H54 (cell line): Measurements from ENCODE around the gene ZBTB20.

Experiments used
- DNase-seq: peaks from one replicate; pipeline ENCODE4 v3.0.0; 2011; ENCODE audit warnings: low spot score, mixed read lengths; ENCODE audit not compliant: insufficient read length
- FAIRE-seq: peaks from 3 replicates; lab custom pipeline; 2011; peaks lifted over from hg19 to GRCh38; lab: Jason Lieb, UNC
- POLR2A ChIP-seq: IDR thresholded peaks from 2 replicates; pipeline ENCODE4 v1.6.1; 2011; ENCODE audit warnings: low read depth, mild to moderate bottlenecking, low read length

ZBTB20 gene

DNA sequence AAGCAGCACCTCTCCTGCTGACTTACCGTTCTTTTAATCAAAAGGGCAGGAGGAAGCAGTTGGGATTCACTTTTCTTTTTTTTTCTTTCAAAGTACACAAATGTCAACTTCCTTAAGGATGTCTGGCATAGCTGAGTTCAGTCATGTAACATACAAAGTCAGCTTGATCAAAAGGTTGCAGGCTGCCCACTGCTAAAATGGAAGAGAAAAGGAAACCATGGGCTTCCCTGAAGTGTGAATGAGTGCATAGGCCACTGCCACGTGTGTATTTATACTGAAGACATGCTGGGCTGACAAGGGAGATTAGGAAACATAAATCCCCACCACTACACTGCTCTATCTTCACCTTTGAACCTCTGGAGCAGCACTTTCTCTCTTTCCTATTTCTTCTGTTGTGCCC is 540.8 kb downstream of the ZBTB20 start:
- no peak for DNase-seq
- no peak for FAIRE-seq
- no peak for TF ChIP-seq POLR2A

DNA sequence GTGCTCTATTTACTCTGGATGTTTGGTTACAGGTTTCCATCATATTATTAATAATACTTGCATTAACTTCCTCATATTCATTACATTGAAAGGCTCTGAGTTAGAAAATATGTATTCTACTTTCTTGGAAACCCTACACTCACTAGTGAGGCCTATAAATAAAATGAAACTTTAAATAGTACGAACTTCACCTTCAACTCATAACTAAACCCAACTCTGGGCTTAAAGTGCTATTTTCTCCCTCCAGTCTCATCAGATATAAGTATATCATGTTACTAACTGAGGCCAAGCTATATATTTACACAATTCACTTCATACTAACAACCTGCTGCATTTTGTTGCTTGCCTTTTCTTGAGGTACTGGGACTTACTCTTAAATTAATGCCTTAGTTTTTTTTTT is 546.5 kb downstream of the ZBTB20 start:
- no peak for DNase-seq
- TF ChIP-seq POLR2A: no peak
- no peak for FAIRE-seq

DNA sequence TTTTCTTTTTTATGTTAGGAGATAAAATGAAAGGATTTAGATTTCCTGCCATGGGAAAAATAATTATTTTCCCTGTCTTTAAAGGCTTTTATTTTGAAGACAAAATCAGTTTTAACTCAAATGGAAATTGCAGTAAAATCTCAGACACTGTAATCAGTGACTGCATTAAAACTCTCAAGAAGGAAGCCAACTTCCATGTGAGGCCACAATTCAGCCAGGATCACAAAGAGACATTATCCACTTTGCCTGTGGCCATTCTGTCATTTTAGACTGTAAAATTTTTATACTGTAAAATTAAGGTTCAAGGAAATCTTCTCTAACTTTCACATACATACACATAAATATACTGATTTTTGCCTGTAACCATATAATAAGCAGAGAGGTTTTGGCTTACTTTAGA is 549.2 kb downstream of the ZBTB20 start:
- DNase-seq: no peak
- no peak for TF ChIP-seq POLR2A
- FAIRE-seq: peak; percentile 27

DNA sequence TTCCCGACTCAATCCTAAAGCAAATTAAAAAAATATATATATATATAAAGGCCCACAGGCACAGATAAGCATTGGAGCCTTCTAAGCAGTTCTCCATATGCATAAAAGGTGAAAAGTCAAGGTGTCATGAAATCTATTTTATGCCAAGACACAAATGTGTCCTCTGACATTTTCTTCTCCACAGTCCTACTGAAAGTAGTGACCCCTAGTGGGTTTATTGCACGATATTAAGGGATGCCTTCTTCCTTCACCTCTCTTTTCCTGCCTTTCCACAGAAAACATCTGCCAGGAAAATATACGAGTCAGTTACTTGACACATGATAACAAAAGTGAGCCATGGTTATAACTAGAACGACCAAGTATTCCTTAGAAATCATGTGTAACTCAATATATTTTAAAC is 550.1 kb downstream of the ZBTB20 start:
- DNase-seq (no peak), FAIRE-seq (peak; percentile 71)
- no peak for TF ChIP-seq POLR2A

DNA sequence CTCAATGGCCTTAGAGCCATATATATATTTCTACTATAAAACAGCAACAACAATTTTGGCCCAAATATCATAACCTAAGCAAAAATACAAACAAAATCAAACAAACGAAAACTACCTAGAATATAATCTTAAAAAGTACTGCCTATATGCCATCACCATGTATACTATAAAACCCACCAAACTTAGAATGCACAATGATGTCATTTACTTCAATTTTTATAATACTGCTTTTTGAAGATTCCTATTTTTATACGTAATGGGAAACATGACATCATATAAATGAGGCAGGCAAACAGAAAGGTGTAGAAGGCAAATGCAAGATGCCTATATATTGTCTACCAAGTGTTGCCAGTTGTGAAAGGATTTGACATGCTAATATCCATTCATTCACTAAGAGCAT is 550.9 kb downstream of the ZBTB20 start:
- TF ChIP-seq POLR2A: no peak
- no peak for DNase-seq
- FAIRE-seq: no peak

DNA sequence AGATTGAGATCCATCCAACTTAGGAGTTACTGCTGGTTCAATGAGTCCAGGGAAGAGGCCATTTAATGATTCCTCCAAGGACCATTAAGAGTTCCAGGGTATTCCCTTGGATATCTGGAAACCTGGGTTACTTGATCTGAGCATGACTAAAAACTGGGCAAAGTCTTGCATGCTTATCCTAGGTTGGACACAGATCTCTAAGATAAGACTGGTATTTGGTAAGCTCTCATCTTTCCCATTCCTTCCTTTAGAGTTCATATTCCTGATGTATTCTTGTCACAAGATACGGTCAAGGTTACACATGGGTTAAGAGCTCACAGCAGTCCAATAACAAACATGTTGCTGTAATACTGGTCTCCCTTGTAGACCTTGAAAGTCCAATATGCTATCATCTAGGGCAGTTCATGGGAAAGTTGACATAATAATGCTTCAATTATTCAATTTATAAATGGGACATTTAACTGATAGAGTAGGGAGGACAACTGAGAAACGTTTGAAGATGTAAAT is 551.5 kb downstream of the ZBTB20 start:
- TF ChIP-seq POLR2A: no peak
- DNase-seq: no peak
- FAIRE-seq: no peak

DNA sequence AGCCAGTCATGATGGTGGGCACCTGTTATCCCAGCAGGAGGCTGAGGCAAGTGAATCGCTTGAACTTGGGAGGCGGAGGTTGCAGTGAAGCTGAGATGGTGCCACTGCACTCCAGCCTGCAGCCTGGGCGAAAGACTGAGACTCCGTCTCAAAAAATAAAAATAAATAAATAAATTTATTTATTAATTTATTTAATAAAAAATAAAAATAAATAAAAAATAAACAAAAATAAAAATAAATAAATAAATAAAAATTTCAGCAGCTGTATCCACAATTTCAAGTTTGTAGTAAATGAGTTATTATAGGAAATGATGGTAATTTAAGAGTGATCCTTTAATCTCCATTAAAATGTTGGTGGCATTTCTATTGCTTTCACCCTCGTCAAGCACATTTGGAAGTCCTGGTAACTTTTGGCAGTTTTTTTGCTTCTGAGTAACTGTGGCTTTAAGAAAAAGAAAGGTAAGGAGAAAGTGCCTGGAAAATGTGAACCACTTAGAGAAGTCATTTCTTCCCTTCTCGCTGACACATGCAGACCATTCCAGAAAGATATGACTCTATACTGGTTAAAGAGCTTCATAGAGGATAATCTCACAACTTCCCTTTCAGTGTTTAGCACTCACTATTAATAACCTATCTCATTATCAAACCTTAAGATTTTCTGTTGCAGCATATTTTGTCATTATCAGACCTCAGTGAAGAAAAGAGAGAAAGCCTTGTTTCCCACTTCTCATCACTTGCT is 556.6 kb downstream of the ZBTB20 start:
- no peak for TF ChIP-seq POLR2A
- no peak for DNase-seq
- FAIRE-seq: peak; percentile 67

DNA sequence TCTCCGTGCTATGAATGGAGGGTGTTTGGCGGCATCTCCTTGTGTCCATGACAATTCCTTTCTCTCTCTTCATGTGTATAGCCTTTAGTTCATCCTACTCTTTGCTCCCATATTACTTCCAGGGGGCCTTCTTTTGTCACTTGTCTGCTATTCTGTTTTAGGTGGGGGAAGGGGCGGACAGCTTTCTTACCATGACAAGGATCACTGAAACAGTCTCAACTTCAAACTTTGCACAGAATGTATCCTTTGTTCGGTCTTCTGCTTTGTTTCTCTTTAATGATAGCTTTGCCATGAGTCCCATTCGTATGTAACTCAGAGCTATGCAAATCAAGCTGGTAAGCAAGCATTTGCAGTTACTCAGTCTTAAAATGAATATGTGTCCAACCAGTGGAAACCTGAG is 559.1 kb downstream of the ZBTB20 start:
- TF ChIP-seq POLR2A: no peak
- FAIRE-seq (no peak), DNase-seq (no peak)

DNA sequence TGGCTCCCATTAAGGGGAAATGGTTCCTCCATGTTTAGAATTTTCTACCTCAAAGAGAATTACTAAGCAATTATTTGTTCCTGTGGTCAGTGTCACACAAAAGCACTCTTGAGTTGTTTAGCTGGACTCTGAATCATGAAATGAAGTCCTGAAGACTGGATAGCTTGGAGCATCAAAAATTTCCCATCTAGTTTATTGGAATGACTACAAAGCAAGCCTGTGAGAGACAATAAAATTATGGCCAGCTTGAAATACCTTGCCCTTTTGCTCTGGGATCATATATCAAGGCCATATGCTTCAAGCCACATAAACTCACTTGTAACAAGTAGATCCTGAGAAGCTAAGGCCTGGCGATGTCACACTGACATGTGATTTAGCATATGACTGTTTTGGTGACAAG is 561.0 kb downstream of the ZBTB20 start:
- no peak for TF ChIP-seq POLR2A
- DNase-seq (no peak), FAIRE-seq (no peak)

DNA sequence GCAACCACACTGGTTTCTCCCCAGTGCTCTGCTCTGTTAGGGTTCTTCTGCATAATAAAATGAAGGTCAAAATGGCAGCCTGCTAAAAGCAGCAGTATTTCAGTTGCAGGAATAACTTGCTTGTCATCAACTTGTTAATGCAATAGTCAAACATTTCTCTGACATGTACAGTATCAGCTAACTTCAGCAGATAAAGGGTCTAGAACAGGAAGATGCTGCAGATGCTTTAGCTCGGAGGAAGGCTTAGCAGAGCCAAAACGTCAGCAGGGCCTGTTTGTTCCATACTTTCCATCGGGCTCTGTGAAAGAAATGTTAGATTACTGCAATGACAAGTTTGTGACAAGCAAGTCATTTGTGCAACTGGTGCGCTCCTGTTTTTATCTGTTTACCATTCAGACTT is 561.4 kb downstream of the ZBTB20 start:
- DNase-seq (no peak), FAIRE-seq (peak; percentile 80)

DNA sequence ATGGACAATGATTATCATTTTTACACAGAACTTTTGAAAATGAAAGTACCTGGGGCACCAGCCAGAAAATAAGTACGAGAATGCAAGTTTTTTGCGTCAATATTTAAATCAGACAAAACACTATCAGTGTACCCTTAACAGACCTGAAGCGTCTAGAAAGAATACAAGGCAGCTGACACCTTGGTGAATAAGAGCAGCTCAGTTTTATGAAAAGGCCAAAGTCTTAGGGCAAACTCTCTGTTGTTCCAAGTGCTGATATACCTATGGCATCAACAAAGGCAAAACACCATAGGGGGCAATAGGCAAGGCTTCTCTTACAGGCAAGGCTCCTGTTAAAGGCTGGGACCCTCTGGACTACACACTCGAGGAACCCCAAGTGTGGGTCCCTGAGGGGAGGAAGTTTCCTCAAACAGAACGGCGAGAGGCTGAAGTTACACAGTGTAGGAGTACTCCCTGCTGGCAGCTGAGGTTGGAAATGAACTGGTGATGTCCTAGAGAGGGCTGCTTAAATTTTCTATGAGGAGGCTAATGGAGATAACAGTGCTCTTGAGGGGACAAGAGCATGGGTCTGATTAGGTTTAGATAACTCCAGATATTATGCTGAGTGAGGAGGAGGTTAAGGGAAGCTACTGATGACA is 562.2 kb downstream of the ZBTB20 start:
- no peak for DNase-seq
- no peak for TF ChIP-seq POLR2A
- no peak for FAIRE-seq

More for the DNA sequence above, 561.4 kb downstream of the ZBTB20 start:
- no peak for TF ChIP-seq POLR2A

DNA sequence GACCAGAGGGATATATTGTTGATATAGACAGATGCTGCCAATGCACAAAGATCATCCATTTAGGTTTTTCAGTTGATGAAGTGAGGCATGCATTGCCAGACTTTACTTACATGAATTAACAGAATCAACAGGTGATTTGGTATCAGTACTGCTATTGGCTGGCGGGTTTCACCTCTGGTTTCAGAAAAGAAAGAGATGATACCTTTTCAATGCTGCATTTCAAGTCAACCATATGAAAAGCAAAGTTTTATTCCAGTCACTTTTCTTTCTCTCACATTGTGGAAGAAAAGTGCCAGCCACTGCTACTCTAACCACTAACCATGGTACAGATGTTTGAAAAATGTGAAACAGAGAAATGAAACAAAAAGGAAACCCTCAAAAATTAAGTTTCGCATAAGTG is 564.2 kb downstream of the ZBTB20 start:
- FAIRE-seq (no peak), DNase-seq (no peak)
- no peak for TF ChIP-seq POLR2A

DNA sequence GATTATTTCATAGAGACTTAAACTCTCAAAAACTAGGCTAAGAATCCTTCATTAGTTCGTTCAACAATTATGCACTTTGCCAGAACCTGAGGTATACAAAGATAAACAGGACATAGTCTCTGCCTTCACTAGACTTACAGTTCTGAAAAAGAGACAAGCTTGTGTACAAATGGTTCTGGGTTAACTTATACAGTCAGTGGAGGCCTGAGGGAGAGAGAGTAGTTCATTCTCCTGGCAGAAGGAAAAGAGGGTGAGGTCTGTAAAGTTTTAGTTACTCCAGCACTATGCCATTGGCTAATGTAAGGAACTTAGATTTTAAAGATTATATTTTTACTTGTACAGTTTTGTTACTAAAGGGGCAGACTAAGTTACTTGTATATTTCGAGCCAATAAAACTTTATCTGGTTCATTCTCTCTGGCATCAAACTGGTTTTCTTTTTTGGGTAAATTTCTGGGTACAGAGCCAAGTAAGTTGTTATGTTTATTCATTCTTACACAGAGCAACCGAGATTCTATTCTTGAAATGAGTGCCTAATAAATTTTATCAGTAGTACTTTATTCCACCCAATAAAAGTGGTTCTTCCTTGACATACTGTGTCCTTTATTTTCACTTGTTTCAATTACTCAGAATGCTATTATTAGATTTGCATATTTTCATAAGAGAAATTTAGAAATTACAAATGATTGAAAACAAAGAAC is 574.6 kb downstream of the ZBTB20 start:
- FAIRE-seq (no peak), DNase-seq (no peak)
- no peak for TF ChIP-seq POLR2A

DNA sequence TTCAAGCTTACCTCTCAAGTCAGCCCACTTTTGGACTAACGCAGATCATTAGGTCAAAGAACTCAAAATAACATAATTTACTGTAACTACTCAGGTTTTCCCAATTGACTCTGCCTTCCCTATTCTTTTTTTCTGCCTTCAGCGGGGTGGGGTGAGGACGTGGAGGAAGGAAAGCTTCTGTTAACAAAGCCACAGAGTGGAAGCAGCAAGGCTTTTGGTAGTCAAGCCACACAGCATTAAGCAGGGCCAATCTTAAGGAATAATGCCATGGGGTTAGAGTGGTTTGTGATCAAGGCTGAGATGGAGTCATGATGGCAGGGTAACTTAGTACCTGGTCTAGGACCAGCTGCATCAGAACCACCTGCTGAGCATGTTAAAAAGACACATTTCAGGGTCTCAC is 575.7 kb downstream of the ZBTB20 start:
- TF ChIP-seq POLR2A: no peak
- peak; percentile 23 for FAIRE-seq
- no peak for DNase-seq
